ENCODE measurements around the gene PGM5.
"Not testable (repeated sequence)": the region's sequence is repeated elsewhere in the genome, so short reads cannot be mapped to it uniquely, and the experiment has no call there.

PGM5 gene

GRCh38 chr9:68356380-68357118 lies at the start of gene PGM5:
Gene PGM5, plus strand, starts transcription at chr9:68356611. Its CDS starts 517 bp downstream, at chr9:68357128.
- H3K79me2 ChIP-seq (ENCODE audit: low read length); H4K20me1 ChIP-seq (ENCODE audit: insufficient read depth, low read length); H3K9me3 ChIP-seq (ENCODE audit: insufficient read depth, low read length); H3K4me1 ChIP-seq (ENCODE audit: low read length); H3K27ac ChIP-seq (ENCODE audit: low read length); H3K36me3 ChIP-seq (replicated peaks; ENCODE audit: low read depth, low read length); H3K27me3 ChIP-seq (ENCODE audit: low read depth, low read length); H2AFZ ChIP-seq (ENCODE audit: low read depth, low read length); H3K4me2 ChIP-seq (ENCODE audit: low read length): not testable (repeated sequence)
- peak within 1 kb of the TSS; percentile 10; the same call in 1 of the 2 replicates for H3K9ac ChIP-seq (ENCODE audit: low read length)
- peak within 1 kb of the TSS; percentile 62 for H3K4me3 ChIP-seq (ENCODE audit: low read length)

GRCh38 chr9:68307127-68307526 lies 49.3 kb upstream of the PGM5 start:
- not testable (repeated sequence) for H3K9ac ChIP-seq (ENCODE audit: low read length); H3K36me3 ChIP-seq (replicated peaks; ENCODE audit: low read depth, low read length); H3K27ac ChIP-seq (ENCODE audit: low read length); H3K9me3 ChIP-seq (ENCODE audit: insufficient read depth, low read length); H2AFZ ChIP-seq (ENCODE audit: low read depth, low read length); H3K27me3 ChIP-seq (ENCODE audit: low read depth, low read length); H3K4me2 ChIP-seq (ENCODE audit: low read length); H3K79me2 ChIP-seq (ENCODE audit: low read length); H3K4me1 ChIP-seq (ENCODE audit: low read length); H4K20me1 ChIP-seq (ENCODE audit: insufficient read depth, low read length); H3K4me3 ChIP-seq (ENCODE audit: low read length)

GRCh38 chr9:68307654-68308053 lies 48.8 kb upstream of the PGM5 start:
- not testable (repeated sequence) for H2AFZ ChIP-seq (ENCODE audit: low read depth, low read length)

GRCh38 chr9:68311208-68311607 lies 45.2 kb upstream of the PGM5 start:
- not testable (repeated sequence) for H3K4me2 ChIP-seq (ENCODE audit: low read length); H3K36me3 ChIP-seq (replicated peaks; ENCODE audit: low read depth, low read length); H3K79me2 ChIP-seq (ENCODE audit: low read length); H3K27me3 ChIP-seq (ENCODE audit: low read depth, low read length); H3K27ac ChIP-seq (ENCODE audit: low read length); H3K9ac ChIP-seq (ENCODE audit: low read length); H3K4me3 ChIP-seq (ENCODE audit: low read length); H4K20me1 ChIP-seq (ENCODE audit: insufficient read depth, low read length); H3K9me3 ChIP-seq (ENCODE audit: insufficient read depth, low read length); H3K4me1 ChIP-seq (ENCODE audit: low read length); H2AFZ ChIP-seq (ENCODE audit: low read depth, low read length)

More at GRCh38 chr9:68307654-68308053, 48.8 kb upstream of the PGM5 start:
- not testable (repeated sequence) for H3K36me3 ChIP-seq (replicated peaks; ENCODE audit: low read depth, low read length); H3K9ac ChIP-seq (ENCODE audit: low read length); H3K4me3 ChIP-seq (ENCODE audit: low read length); H3K27ac ChIP-seq (ENCODE audit: low read length); H3K27me3 ChIP-seq (ENCODE audit: low read depth, low read length); H3K4me2 ChIP-seq (ENCODE audit: low read length); H3K9me3 ChIP-seq (ENCODE audit: insufficient read depth, low read length); H3K4me1 ChIP-seq (ENCODE audit: low read length); H4K20me1 ChIP-seq (ENCODE audit: insufficient read depth, low read length); H3K79me2 ChIP-seq (ENCODE audit: low read length)

GRCh38 chr9:68318209-68318608 lies 38.2 kb upstream of the PGM5 start:
- not testable (repeated sequence) for H3K4me1 ChIP-seq (ENCODE audit: low read length); H4K20me1 ChIP-seq (ENCODE audit: insufficient read depth, low read length); H2AFZ ChIP-seq (ENCODE audit: low read depth, low read length); H3K9me3 ChIP-seq (ENCODE audit: insufficient read depth, low read length); H3K27ac ChIP-seq (ENCODE audit: low read length); H3K9ac ChIP-seq (ENCODE audit: low read length); H3K27me3 ChIP-seq (ENCODE audit: low read depth, low read length); H3K36me3 ChIP-seq (replicated peaks; ENCODE audit: low read depth, low read length); H3K4me2 ChIP-seq (ENCODE audit: low read length); H3K4me3 ChIP-seq (ENCODE audit: low read length); H3K79me2 ChIP-seq (ENCODE audit: low read length)

- not testable (repeated sequence) for H2AFZ ChIP-seq (ENCODE audit: low read depth, low read length); H3K79me2 ChIP-seq (ENCODE audit: low read length); H3K9me3 ChIP-seq (ENCODE audit: insufficient read depth, low read length); H3K4me1 ChIP-seq (ENCODE audit: low read length); H3K36me3 ChIP-seq (replicated peaks; ENCODE audit: low read depth, low read length); H3K4me2 ChIP-seq (ENCODE audit: low read length); H3K4me3 ChIP-seq (ENCODE audit: low read length); H4K20me1 ChIP-seq (ENCODE audit: insufficient read depth, low read length); H3K27ac ChIP-seq (ENCODE audit: low read length); H3K9ac ChIP-seq (ENCODE audit: low read length); H3K27me3 ChIP-seq (ENCODE audit: low read depth, low read length)
These were observed 32.7 kb upstream of the PGM5 start for GRCh38 chr9:68323749-68324148.

- not testable (repeated sequence) for H3K36me3 ChIP-seq (replicated peaks; ENCODE audit: low read depth, low read length); H3K79me2 ChIP-seq (ENCODE audit: low read length); H3K9me3 ChIP-seq (ENCODE audit: insufficient read depth, low read length); H2AFZ ChIP-seq (ENCODE audit: low read depth, low read length); H3K4me2 ChIP-seq (ENCODE audit: low read length); H3K9ac ChIP-seq (ENCODE audit: low read length); H3K27me3 ChIP-seq (ENCODE audit: low read depth, low read length); H3K27ac ChIP-seq (ENCODE audit: low read length); H3K4me1 ChIP-seq (ENCODE audit: low read length); H3K4me3 ChIP-seq (ENCODE audit: low read length); H4K20me1 ChIP-seq (ENCODE audit: insufficient read depth, low read length)
These were observed 31.9 kb upstream of the PGM5 start for GRCh38 chr9:68324518-68324917.

GRCh38 chr9:68329106-68329505 lies 27.3 kb upstream of the PGM5 start:
- not testable (repeated sequence) for H3K27me3 ChIP-seq (ENCODE audit: low read depth, low read length); H3K36me3 ChIP-seq (replicated peaks; ENCODE audit: low read depth, low read length); H2AFZ ChIP-seq (ENCODE audit: low read depth, low read length); H3K4me3 ChIP-seq (ENCODE audit: low read length); H3K9me3 ChIP-seq (ENCODE audit: insufficient read depth, low read length); H3K9ac ChIP-seq (ENCODE audit: low read length); H3K27ac ChIP-seq (ENCODE audit: low read length); H3K79me2 ChIP-seq (ENCODE audit: low read length); H3K4me2 ChIP-seq (ENCODE audit: low read length); H4K20me1 ChIP-seq (ENCODE audit: insufficient read depth, low read length); H3K4me1 ChIP-seq (ENCODE audit: low read length)

- not testable (repeated sequence) for H3K4me3 ChIP-seq (ENCODE audit: low read length); H3K4me1 ChIP-seq (ENCODE audit: low read length); H4K20me1 ChIP-seq (ENCODE audit: insufficient read depth, low read length); H3K4me2 ChIP-seq (ENCODE audit: low read length); H3K9me3 ChIP-seq (ENCODE audit: insufficient read depth, low read length); H3K79me2 ChIP-seq (ENCODE audit: low read length); H2AFZ ChIP-seq (ENCODE audit: low read depth, low read length); H3K9ac ChIP-seq (ENCODE audit: low read length); H3K27me3 ChIP-seq (ENCODE audit: low read depth, low read length); H3K36me3 ChIP-seq (replicated peaks; ENCODE audit: low read depth, low read length); H3K27ac ChIP-seq (ENCODE audit: low read length)
These were observed 25.8 kb upstream of the PGM5 start for GRCh38 chr9:68330531-68331173.

GRCh38 chr9:68332122-68332521 lies 24.3 kb upstream of the PGM5 start:
- not testable (repeated sequence) for H3K79me2 ChIP-seq (ENCODE audit: low read length); H3K4me3 ChIP-seq (ENCODE audit: low read length); H3K9me3 ChIP-seq (ENCODE audit: insufficient read depth, low read length); H3K9ac ChIP-seq (ENCODE audit: low read length); H3K27me3 ChIP-seq (ENCODE audit: low read depth, low read length); H3K36me3 ChIP-seq (replicated peaks; ENCODE audit: low read depth, low read length); H2AFZ ChIP-seq (ENCODE audit: low read depth, low read length); H3K4me1 ChIP-seq (ENCODE audit: low read length); H4K20me1 ChIP-seq (ENCODE audit: insufficient read depth, low read length); H3K4me2 ChIP-seq (ENCODE audit: low read length); H3K27ac ChIP-seq (ENCODE audit: low read length)

Data from OCI-LY3 (cell line).